ENCODE results near the gene TAC3.

DNA sequence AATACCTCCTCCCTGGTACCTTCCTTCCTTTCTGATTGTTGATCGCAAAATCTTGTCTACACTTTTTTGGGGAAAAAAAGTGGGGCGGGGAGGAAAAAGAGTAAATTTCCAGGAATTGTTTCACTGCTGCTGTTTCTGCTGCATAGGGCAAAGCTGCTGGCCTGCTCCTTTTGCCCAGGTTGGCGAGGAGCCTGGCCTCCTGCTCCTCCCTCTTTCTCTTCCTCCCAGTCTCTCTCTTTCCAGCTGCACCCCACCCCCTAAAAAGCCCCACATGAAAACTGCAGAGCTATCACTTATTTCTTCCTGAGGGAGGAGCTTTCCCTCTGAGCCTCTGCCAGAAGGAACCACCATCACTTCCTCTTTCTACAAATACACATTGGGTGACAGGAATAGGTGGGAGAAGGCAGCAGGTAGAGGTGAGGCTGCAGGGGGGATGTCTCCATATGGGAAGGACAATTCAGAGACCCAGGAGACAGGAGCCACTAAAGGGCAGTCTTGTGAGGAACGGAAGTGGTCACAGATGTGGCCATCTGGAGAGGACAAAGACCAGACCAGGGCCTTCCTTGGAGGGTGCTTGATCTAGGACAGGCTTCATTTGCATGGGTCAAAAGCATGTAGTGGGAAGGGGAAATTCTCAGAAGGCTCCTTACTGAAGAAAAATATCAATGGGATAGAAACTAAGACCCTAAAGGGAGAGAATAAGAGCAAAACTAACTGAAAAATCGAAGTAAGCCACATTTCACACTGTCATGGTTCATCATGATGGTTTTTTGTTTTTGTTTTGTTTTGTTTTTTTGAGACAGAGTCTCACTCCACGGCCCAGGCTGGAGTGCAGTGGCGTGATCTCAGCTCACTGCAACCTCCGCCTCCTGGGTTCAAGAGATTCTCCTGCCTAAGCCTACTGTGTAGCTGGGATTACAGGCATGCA lies 24.7 kb downstream of the TAC3 start:
- TF ChIP-seq, protein P1, sequence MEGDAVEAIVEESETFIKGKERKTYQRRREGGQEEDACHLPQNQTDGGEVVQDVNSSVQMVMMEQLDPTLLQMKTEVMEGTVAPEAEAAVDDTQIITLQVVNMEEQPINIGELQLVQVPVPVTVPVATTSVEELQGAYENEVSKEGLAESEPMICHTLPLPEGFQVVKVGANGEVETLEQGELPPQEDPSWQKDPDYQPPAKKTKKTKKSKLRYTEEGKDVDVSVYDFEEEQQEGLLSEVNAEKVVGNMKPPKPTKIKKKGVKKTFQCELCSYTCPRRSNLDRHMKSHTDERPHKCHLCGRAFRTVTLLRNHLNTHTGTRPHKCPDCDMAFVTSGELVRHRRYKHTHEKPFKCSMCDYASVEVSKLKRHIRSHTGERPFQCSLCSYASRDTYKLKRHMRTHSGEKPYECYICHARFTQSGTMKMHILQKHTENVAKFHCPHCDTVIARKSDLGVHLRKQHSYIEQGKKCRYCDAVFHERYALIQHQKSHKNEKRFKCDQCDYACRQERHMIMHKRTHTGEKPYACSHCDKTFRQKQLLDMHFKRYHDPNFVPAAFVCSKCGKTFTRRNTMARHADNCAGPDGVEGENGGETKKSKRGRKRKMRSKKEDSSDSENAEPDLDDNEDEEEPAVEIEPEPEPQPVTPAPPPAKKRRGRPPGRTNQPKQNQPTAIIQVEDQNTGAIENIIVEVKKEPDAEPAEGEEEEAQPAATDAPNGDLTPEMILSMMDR (IDR thresholded peaks at IDR 0.05) = no peak
- no peak for TF ChIP-seq POLR2A (IDR thresholded peaks at IDR 0.05)
